HepG2 (cell line): ENCODE results near the gene CFAP43. TPM values are rescaled to one million over a fixed set of nuclear protein-coding genes. Genes with fewer than 3 reads are reported as not detected.

Source experiments
- ARNT ChIP-seq: fragments of 450-650 bp; IDR thresholded peaks from 2 replicates; pipeline ENCODE4 v1.6.1; 2017
- ATF7 ChIP-seq, 2 experiments: fragments of 450-650 bp in 1 of 2; sonication (generic) in 1 of 2; formaldehyde crosslinking in 1 of 2; IDR thresholded peaks; 2 replicates each; pipeline versions ENCODE4 v1.4.0 to v1.6.1; 2016 to 2020; ENCODE audit warnings: antibody characterized with exemption in 1 of 2, mild to moderate bottlenecking in 1 of 2, missing genetic modification reagents in 1 of 2
- GMEB2 ChIP-seq: IDR thresholded peaks from 2 replicates; pipeline ENCODE4 v1.6.1; 2016; ENCODE audit warnings: missing biosample characterization, missing genetic modification reagents, low read depth
- HDAC2 ChIP-seq: sonication (generic); formaldehyde crosslinking; IDR thresholded peaks from 2 replicates; pipeline ENCODE4 v1.4.0; 2020; ENCODE audit warnings: missing genetic modification reagents
- HIVEP1 ChIP-seq: sonication (generic); formaldehyde crosslinking; IDR thresholded peaks from 2 replicates; pipeline ENCODE4 v1.4.0; 2020; ENCODE audit warnings: mild to moderate bottlenecking, missing genetic modification reagents
- MAFK ChIP-seq, 2 experiments: IDR thresholded peaks in 1 of 2; conservative IDR thresholded peaks in 1 of 2; 2 replicates each; pipeline ENCODE4 v1.6.1; 2011; ENCODE audit warnings: improper control_type of control experiment in 2 of 2, low read length in 2 of 2
- NR0B2 ChIP-seq: sonication (generic); formaldehyde crosslinking; IDR thresholded peaks from 2 replicates; pipeline ENCODE4 v1.4.0; 2020; ENCODE audit warnings: mild to moderate bottlenecking, missing genetic modification reagents
- RXRB ChIP-seq: IDR thresholded peaks from 2 replicates; pipeline ENCODE4 v1.6.1; 2016; ENCODE audit warnings: borderline replicate concordance, missing genetic modification reagents, missing compliant biosample characterization
- SIN3A ChIP-seq: IDR thresholded peaks from 2 replicates; pipeline ENCODE4 v1.6.1; 2011; ENCODE audit warnings: low read depth, mild to moderate bottlenecking, control low read depth, low read length, borderline replicate concordance
- SIX4 ChIP-seq: sonication (generic); formaldehyde crosslinking; IDR thresholded peaks from 2 replicates; pipeline ENCODE4 v1.4.0; 2020; ENCODE audit warnings: missing genetic modification reagents
- ZFP37 ChIP-seq: sonication (generic); formaldehyde crosslinking; IDR thresholded peaks from 2 replicates; pipeline ENCODE4 v1.4.0; 2020; ENCODE audit warnings: missing genetic modification reagents, borderline replicate concordance
- ZNF101 ChIP-seq: sonication (generic); formaldehyde crosslinking; IDR thresholded peaks from 2 replicates; pipeline ENCODE4 v1.4.0; 2020; ENCODE audit warnings: mild to moderate bottlenecking, low read depth, missing genetic modification reagents, borderline replicate concordance
- ZNF160 ChIP-seq: sonication (generic); formaldehyde crosslinking; IDR thresholded peaks from 2 replicates; pipeline ENCODE4 v1.8.0; 2022; ENCODE audit warnings: mild to moderate bottlenecking, inconsistent platforms, missing genetic modification reagents
- ZNF564 ChIP-seq: sonication (generic); formaldehyde crosslinking; IDR thresholded peaks from 2 replicates; pipeline ENCODE4 v1.8.1; 2023; ENCODE audit warnings: mild to moderate bottlenecking, missing genetic modification reagents
- ZNF614 ChIP-seq: IDR thresholded peaks from 2 replicates; pipeline ENCODE4 v1.6.1; 2018; ENCODE audit warnings: missing biosample characterization, missing genetic modification reagents, inconsistent platforms, borderline replicate concordance
- ZNF616 ChIP-seq: sonication (generic); formaldehyde crosslinking; IDR thresholded peaks from 2 replicates; pipeline ENCODE4 v1.5.0; 2020; ENCODE audit warnings: low read depth, mild to moderate bottlenecking, missing genetic modification reagents
- polyA plus RNA-seq, 8 experiments: library from polyadenylated mRNA; depleted of rRNA in 3 of 8; stranded (reverse) in 7 of 8; unstranded in 1 of 8; fragments of >200 nt; fragmentation: Illumina TruSeq in 4 of 8; extraction: Trizol in 4 of 8; gene quantifications; 2 replicates each; pipeline versions ENCODE4 v1.2.1 to v1.2.3, GENCODE V29; 2011 to 2016; ENCODE audit warnings: low read depth in 4 of 8, missing spikeins in 1 of 8, mixed read lengths in 1 of 8; ENCODE audit not compliant: insufficient read depth in 1 of 8
- total RNA-seq, 5 experiments: library from RNA; depleted of rRNA; stranded (reverse); fragments of >200 nt; fragmentation: Illumina TruSeq; extraction: Trizol; gene quantifications; 2 replicates each; pipeline ENCODE4 v1.2.3, GENCODE V29; 2016; ENCODE audit warnings: low read depth in 1 of 5
- TF ChIP-seq, protein P1 (sequence below): sonication (generic); formaldehyde crosslinking; IDR thresholded peaks from 2 replicates; pipeline ENCODE4 v1.4.0; 2020; ENCODE audit warnings: mild to moderate bottlenecking, missing genetic modification reagents

CFAP43 gene
- total and polyA plus RNA-seq, 2 of the 13 experiments (the other 11 are each of a cell fraction or from before 2014, with no cell fraction given) = 0.24 to 0.38 TPM

DNA sequence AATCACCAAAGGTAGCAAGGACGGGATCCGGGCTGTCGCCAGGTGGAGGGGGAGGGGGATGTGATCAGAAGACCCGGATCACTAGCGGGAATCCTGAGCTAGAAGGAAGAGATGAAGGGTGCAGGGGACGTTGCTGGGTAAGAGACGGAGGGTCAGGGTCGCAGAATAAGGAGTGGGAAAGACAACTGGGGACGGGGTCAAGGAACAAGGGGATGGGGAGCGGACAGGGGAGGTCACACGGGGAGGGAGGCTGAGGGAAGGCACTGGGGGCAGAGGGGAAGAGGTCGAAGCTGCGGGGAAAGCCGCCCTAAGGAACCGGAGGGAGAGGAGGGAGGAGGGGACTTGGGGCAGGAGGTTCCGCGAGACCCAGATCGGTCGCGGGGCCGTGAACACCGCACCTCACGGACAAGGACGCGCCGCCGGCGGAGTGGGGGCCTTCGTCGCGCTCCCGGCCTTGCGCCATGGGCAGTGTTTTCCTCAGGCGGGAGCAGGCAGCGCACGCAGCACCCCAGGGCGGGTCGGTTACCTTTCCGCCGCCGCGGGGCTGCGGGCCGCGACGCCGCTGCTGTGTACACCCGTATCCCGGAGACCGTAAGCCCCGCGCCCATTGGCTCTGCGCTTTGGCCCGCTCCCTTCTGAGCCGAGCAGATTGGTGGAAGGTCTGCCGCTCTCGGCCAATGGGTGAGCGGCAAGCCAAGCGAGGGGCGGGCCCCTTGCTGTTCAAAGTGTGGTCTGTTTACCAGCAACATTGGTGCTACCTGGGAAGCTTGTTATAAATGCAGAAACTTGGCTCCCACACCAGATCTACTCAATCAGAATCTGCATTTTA, at the start of gene CFAP43 (continued):
- TF ChIP-seq, protein P1, sequence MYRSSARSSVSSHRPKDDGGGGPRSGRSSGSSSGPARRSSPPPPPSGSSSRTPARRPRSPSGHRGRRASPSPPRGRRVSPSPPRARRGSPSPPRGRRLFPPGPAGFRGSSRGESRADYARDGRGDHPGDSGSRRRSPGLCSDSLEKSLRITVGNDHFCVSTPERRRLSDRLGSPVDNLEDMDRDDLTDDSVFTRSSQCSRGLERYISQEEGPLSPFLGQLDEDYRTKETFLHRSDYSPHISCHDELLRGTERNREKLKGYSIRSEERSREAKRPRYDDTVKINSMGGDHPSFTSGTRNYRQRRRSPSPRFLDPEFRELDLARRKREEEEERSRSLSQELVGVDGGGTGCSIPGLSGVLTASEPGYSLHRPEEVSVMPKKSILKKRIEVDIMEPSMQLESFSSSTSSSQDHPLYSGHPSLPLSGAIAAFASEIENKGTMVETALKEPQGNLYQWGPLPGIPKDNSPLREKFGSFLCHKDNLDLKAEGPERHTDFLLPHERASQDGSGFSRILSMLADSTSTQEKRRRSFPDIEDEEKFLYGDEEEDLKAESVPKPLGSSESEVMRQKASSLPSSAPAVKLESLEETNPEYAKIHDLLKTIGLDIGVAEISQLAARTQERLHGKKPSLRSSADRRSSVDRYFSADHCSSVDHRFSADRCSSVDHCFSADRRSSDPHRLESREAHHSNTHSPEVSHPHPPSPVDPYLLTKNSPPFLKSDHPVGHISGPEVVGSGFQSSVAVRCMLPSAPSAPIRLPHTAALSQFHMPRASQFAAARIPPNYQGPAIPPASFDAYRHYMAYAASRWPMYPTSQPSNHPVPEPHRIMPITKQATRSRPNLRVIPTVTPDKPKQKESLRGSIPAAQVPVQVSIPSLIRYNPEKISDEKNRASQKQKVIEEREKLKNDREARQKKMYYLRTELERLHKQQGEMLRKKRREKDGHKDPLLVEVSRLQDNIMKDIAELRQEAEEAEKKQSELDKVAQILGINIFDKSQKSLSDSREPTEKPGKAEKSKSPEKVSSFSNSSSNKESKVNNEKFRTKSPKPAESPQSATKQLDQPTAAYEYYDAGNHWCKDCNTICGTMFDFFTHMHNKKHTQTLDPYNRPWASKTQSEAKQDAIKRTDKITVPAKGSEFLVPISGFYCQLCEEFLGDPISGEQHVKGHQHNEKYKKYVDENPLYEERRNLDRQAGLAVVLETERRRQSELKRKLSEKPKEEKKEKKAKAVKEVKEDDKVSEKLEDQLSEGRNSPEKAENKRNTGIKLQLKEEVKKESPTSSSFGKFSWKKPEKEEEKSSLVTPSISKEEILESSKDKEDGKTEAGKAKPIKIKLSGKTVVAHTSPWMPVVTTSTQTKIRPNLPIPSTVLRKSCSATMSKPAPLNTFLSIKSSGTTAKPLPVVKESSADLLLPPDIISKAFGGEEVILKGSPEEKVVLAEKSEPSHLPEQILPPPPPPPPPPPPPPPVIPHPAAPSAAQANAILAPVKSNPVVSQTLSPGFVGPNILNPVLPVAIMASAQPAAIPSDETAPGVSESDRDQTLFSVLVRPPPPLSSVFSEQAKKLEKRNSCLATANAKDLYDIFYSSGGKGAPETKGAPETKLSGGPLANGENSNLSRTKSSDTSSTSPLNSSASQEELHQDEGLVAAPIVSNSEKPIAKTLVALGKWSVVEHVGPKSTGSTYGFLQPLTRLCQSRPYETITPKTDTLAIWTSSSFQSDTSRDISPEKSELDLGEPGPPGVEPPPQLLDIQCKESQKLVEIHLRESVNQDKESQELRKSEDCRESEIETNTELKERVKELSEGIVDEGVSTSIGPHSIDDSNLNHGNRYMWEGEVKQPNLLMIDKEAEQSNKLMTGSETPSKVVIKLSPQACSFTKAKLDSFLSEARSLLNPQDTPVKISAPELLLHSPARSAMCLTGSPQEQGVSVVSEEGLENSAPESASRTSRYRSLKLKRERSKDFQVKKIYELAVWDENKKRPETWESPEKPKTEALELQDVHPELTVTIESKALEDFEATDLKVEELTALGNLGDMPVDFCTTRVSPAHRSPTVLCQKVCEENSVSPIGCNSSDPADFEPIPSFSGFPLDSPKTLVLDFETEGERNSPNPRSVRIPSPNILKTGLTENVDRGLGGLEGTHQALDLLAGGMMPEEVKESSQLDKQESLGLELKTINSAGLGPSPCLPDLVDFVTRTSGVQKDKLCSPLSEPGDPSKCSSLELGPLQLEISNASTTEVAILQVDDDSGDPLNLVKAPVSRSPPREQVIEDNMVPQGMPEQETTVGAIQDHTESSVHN = 0 out of 2 replicates have a peak, but pooled peaks have one; percentile 41
- TF ChIP-seq MAFK (conservative IDR thresholded peaks at IDR 0.05 in 1 of 2, IDR thresholded peaks at IDR 0.05 in 1 of 2; ENCODE audit: low read length in 2 of 2) (no peak), SIN3A (peak; percentile 99), NR0B2 (no peak; the same call in 1 of the 2 replicates), GMEB2 (no peak), HIVEP1 (CRISPR knock-in tag) (0 out of 2 replicates have a peak, but pooled peaks have one; percentile 22), ZNF101 (CRISPR knock-in tag) (no peak), ZNF160 (no peak), ZNF616 (peak; percentile 74; the same call in 1 of the 2 replicates), ZNF614 (CRISPR knock-in tag) (peak; percentile 49; the same call in 1 of the 2 replicates), ATF7 (IDR thresholded peaks at IDR 0.05) (no peak), ATF7 (CRISPR knock-in tag; IDR thresholded peaks at IDR 0.05) (peak; percentile 26; the same call in 1 of the 2 replicates), ZNF564 (no peak), SIX4 (CRISPR knock-in tag) (no peak), RXRB (CRISPR knock-in tag) (no peak), ZFP37 (CRISPR knock-in tag) (peak; percentile 73; the same call in 1 of the 2 replicates), ARNT (no peak), HDAC2 (CRISPR knock-in tag) (peak; percentile 68)
